GM21381 (cell line): ENCODE data around the gene TPM4.
"Not testable (repeated sequence)": the region's sequence is repeated elsewhere in the genome, so short reads cannot be mapped to it uniquely, and the experiment has no call there.

Experiments
- ATAC-seq: cut with Tn5 transposase; IDR thresholded peaks from one replicate; pipeline ENCODE4 v1.9.1; 2021; ENCODE audit warnings: mild to moderate bottlenecking, moderate library complexity; ENCODE audit not compliant: unreplicated experiment

TPM4 gene

DNA sequence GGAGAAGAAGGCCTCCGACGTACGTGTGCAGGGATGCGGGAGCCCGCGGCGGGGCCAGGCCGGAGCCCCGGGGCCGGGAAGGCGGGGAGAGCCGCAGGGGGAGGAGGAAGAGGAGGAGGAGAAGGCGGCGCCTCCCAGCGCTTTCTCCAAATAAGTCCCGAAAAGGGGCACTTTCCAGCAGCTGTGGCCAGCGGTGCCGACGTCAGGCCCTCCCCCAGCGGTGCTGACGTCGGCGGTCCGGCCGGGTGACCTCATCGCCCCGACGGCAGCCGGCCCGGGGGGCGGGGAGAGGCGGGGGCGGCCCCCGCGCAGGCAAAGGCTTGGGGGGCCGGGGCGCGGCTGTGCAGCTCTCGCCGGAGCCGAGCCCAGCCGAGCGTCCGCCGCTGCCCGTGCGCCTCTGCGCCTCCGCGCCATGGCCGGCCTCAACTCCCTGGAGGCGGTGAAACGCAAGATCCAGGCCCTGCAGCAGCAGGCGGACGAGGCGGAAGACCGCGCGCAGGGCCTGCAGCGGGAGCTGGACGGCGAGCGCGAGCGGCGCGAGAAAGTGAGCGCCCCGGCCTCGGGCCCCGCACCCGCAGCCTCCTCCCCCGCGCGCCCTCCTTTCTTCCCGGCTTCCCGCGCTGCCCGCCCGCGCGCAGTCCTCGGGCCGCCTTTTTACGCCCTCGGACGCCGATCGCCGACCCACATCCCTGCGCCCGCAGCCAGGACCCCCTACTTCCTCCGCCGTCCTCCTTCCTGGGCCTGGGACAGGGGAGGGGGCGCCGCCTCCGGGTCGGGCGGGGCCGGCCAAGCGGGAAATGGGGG lies at the start of gene TPM4:
Gene TPM4 (plus strand): TSS at position 342 of the 804 bp plus-strand sequence. CDS start 71 bp downstream, at position 413.
- peak; percentile 61 for ATAC-seq

DNA sequence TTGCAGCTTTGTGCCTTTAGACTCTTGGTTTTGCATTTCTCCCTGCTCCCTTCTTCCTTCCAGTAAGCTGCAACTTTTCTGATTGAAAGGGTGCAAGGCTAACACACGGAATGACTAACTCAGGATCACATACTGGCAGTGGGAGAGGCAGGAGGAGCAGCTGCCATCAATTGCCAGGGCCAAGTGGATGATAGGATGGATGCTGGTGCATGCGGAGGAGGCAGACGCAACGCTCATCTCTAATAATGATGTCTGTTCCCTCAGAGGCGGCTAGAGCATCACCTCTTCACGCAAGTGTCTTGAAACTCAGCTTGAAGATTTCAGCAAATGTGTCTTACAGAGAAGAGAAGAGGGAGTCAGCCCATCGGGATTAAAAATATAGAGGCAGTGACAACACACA lies 49.5 kb upstream of the TPM4 start:
- ATAC-seq: no peak

DNA sequence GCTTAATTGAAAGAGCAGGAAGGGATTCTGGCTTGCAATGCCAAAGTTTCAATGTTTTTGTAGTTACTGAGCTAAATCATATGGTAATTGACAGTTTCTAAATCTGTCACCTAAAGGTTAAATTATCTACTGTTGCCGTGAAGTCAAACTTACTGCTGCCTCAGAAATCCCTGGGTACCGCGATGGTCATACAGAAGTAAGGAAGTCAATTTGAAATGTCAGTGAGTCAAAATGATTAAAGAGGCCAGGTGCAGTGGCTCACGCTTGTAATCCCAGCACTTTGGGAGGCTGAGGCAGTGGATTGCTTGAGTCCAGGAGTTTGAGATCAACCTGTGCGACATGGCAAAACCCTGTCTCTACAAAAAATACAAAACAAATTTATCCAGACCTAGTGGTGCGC lies 48.8 kb upstream of the TPM4 start:
- ATAC-seq: no peak

DNA sequence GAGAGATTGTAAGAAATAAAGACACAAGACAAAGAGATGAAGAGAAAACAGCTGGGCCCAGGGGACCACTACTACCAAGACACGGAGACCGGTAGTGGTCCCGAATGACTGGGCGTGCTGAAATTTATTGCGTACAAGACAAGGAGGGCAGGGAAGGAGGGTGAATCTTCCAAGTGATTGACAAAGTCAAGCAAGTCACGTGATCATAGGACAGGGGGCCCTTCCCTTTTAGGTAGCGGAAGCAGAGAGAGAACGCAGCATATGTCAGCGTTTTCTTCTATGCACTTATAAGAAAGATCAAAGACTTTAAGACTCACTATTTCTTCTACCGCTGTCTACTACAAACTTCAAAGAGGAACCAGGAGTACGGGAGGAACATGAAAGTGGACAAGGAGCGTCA lies 46.1 kb upstream of the TPM4 start:
- not testable (repeated sequence) for ATAC-seq

DNA sequence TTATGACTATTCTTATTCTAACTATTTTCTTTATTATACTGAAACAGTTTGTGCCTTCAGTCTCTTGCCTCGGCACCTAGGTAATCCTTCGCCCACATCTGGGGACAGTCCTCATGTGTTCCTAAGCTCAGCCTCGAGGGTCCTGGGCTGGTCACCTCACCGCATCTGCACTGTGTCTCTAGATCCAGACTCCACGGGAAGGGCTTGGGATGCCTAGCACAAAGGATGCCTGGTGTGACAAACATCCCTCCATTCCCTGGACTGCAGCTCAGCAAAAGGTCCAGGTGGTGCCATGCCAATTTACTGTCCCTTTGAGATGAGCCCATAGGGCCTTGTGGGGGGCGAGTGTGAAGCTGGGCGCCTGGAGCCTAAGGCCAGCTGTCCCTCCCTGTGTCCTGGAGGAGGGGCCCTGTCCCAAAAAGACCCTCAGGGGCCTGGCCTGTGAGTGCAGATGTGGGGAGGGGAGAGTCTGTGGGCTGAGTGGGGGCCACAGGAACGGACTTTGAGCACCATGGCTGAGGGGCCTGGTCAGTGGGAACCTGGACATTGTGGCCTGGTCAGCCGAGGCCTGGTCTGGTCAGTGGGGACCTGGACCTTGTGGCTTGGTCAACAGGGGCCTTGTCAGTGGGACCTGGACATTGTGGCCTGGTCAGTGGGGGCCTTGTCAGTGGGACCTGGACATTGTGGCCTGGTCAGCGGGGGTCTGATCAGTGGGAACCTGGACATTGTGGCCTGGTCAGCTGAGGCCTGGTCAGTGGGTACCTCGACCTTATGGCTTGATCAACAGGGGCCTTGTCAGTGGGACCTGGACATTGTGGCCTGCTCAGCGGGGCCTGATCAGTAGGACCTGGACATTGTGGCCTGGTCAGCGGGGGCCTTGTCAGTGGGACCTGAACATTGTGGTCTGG lies 45.1 kb upstream of the TPM4 start:
- no peak for ATAC-seq

DNA sequence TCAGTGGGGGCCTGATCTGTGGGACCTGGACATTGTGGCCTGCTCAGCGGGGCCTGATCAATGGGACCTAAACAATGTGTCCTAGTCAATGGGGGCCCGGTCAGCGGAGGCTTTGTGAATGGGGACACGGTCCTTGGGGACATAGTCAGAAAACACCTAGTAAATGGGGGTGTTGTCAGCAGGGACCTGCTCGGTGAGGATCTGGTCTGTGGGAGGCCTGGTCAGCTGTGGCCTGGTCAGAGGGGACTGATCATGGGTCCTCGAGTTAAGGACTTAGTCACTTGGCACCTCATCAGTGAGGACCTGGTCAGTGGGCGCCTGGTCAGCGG lies 44.5 kb upstream of the TPM4 start:
- ATAC-seq: no peak

DNA sequence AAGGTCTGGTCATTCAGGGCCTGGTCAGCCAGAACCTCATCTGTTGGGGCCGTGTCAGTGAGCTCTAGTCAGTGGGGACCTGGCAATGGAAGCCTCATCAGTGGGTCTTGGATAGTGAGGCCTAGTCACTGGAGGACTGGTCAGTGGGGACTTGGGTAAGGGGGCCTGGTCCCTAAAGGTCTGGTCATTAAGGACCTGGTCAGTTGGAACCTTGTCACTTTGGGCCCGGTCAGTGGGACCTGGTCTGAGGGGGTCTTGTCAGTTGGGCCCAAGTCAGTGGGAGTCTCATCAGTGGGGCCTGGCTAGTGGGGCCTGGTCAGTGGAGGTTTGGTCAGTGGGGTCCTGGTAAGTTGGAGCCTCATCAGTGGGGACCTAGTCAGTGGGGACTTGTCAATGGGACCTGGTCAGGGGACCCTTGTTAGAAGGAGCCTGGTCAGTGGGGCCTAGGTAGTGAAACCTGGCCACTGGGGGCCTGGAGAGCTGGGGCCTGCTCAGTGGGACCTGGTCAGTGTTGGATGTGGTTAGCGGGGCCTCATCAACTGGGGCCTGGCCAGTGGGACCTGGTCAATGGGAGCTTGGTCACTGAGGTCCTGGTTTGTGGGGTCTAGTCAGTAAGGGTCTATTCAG lies 43.7 kb upstream of the TPM4 start:
- ATAC-seq: no peak

DNA sequence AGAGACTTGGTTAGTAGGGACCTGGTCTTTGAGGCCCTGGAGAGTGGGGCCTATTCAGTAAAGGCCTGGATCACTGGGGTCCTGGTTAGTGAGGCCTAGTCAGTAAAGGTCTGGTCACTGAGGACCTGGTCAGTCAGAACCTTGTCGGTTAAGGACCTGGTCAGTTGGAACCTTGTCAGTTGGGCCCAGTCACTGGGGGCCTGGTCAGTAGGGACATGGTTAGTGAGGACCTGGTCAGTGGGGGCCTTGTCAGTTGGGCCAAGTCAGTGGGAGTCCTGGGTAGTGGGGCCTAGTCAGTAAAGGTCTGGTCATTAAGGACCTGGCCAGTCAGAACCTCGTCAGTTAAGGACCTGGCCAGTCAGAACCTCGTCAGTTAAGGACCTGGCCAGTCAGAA lies 43.2 kb upstream of the TPM4 start:
- no peak for ATAC-seq

DNA sequence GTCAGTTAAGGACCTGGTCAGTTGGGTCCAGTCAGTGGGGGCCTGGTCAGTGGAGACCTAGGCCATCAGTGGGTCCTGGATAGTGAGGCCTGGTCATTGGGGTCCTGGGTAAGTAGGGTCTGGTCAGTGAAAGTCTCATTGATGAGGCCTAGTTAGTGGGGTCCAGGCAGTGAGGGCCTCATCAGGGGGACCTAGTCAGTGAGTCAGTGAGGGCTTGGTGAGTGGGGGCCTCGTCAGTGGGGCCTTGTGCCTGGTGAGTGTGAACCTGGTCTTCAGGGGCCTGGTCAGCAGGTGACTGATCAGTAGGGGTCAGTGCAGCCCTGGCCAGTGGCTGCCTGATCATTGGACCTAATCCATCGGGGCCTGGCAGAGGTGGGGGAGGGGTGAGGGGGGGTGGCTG lies 42.6 kb upstream of the TPM4 start:
- no peak for ATAC-seq

DNA sequence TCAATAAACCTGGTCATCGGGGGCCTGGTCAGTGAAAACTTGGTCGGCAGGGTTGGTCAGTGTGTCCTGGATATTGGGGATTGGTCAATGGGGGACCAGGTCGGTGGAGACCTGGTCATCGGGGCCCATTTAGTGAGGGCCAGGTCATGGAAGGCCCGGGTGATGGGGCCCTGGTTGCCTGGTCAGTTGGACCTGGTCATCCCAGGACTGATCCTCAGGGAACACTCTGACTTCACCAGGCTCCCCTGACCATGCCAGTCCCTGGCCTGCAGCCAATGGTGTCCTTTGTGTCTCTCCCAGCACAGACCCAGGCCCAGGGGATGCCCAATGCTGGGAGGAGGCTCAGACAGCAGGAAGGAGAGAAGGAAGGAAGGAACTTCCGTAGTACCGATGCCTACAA lies 42.1 kb upstream of the TPM4 start:
- no peak for ATAC-seq

DNA sequence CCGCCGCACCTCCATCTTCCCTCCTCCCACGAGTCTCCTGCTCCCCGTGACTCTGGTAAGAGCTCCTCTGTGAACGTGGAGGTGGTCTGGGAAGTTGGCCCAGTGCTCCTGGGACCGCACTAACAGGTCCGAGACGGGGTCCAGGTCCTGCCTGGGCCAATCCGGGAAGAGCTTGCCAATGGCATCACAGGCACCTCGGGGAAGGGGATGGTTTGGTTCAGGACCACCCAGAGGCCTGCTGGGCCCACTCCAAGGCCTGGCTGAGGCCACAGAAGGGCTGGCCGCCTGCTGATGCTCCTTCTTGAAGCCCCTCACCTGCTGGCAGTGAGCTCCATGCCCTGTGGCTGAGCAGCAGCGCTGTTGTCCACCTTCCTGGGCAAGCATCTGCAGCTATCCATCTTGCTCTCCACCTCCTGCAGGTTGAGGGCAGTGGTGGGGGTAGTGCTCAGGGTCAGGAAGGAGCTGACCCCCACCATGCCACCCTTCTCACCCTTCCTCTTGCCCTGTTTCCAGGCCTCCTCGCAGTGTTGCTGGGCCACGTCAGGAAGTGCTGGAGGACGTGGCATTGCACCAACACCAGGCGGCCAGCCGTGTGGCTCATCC lies 41.2 kb upstream of the TPM4 start:
- ATAC-seq: no peak

DNA sequence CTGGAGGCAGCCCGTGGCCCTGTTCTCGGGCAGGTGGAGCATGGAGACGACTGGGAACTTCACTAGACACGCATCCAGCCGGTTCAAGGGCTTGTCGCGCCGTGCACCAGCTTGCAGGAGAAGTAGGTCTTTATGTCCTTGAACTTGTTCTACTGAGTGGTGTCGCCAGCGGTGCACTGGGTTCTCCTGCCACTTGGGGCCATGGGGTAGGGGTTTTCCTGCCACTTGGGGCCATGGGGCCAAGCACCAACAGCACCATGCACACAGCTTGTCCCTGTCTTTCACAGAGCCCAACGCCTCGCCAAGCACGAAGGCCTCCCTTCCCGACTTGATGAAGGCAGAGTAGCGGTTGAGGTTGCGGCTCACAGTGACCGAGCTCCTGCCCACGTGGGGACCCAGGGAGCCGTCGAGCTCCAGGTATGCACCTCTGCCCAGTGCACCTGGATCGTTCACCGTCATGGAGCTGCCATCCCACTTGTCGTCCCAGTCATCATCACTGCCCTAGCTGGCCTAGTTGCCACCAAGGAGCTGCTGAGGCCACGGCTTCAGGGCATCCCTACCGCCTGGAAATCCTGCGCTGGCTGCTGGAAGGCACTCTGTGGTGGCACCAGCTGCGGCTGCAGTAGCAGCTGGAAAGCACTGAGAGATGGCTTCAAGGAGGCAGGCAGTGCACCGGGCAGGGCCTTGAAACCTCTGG lies 40.5 kb upstream of the TPM4 start:
- no peak for ATAC-seq

DNA sequence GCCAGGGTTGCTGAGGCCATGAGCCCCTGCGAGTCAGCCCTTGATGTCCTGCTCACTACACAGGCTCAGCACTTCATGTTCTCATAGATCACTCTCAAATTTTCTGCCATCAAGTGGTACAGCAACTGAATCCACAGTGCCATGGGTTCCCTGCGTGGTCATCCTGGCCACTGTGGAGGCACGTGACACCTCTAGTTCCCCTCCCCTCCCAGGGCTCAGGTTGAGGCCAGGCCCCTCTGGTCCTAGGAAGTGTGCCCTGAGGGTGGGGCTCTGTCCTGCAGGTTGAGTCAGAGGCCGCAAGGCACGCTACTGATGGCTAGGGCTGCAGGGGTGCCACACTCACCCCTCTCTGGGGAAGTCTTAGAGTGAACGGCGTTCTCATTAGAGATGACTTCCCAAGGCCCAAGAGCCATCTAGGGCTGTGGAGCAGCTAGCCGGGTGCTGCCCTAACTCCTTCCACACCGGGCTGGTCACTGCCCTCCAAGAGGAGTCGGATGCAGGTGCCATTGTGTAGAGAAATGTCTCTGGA lies 39.8 kb upstream of the TPM4 start:
- ATAC-seq: no peak

DNA sequence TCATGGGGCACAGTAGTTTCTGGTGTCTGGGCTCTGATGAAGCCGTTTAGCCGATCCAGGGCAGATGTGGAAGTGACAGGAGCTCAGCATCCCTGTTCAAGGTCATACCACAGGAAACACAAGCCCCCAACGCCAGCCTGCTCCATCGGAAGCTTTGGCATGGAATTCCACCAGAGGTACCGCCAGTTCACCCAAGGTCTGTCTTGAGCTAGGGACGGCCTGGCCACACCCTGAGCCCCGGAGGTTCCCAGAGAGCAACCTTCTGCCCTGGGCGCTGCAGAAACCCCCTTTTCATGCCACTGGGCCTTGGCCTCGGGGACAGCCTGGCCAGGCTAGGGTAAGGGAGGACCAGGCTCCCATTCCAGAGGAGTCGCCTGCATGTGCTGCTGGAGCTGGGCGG lies 39.4 kb upstream of the TPM4 start:
- ATAC-seq: no peak

DNA sequence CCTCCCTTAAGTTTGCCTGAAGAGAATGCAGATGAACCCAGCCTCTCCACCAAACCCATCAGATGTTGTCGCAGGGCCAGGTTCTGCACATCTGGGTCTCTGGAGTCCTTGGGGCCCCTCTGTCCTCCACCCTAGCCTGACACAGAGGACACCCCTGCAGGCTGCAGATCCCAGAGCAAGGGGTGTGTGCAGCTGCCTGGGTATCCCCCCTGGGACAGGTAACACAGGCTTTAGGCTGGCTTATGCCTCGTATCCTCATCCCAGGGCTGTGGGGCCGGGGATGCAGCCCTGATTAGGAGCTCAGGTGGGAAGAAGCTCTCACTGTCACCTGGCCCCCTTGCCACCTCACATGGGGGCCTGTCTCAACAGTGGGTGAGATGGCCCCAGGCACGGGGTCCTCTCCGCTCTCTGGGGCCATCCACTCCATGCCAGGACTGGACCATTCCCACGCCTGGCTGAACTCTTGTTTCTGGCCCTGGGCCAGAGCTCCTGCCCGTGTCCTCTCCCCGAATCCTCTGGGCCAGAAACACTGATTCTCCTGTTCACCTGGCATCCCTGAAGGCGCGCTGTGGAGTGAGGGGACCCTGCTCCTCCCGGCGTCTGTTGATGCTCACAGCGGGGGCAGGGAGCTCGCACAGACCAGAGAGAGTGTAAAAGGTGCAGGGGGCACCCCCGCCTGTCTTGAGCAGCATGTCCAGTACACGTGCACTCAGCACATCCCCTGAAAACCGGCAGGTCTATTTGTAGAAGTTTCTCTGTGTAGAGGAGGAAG lies 38.7 kb upstream of the TPM4 start:
- ATAC-seq: no peak

DNA sequence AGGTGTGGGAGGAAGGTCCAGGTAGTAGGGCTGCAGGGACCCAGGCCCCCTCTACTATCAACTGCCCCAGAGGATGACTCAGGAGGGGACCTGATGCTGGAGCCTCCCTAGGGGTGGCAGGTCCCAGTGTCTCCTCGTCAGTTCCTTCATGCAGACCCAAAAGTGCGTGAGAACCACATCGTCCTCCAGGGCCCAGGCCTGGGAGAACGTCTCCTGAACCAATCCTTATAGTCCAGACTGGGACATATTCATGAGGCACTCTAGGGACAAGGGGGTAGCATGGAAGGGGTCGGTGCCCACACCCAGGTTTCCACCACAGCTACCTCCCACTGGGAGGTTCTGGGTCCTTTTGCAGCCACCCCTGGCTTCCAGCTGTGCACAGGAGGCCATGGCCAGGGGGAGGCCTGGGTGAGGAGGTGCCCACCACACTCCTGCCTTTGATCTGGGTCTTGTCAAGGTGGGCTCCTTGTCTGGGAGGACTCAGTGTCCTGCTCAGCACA lies 38.0 kb upstream of the TPM4 start:
- ATAC-seq: no peak

DNA sequence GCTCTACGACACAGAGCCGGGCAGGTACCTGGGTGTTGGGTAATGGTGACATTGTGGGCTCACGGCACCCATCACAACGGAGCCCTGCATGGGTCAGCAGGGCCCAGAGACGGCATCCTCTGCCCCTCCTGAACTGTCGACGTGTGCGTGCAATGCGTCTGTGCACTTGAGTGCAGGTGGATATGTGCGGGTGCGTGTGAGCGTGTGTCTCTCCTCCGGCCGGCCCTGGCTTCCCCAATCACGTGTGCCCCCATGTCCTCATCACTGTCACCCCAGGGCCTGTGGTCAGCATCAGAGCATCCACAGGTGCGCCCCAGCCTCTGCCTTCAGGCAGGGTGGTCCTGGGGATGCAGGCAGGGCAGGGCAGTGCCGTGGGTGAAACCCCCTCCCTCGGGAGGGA lies 37.2 kb upstream of the TPM4 start:
- ATAC-seq: no peak

DNA sequence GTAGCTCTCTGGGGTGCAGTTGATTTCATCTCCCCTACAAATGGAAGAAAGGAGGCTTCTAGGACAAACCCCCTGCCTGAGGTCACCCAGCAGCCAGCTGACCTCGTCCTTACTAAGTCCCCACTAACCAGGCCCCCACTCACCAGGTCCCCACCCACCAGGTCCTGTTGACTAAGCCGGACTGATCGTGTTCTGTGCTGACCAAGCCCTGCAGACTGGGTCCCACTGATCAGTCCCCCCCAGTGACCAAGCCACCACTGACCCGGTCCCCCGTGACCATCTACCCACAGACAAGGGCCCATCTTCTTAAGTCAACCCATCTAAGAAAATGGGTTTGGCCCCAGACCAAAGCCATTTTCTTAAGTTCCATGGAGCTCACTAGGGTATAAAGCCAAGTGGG lies 36.8 kb upstream of the TPM4 start:
- ATAC-seq: no peak

DNA sequence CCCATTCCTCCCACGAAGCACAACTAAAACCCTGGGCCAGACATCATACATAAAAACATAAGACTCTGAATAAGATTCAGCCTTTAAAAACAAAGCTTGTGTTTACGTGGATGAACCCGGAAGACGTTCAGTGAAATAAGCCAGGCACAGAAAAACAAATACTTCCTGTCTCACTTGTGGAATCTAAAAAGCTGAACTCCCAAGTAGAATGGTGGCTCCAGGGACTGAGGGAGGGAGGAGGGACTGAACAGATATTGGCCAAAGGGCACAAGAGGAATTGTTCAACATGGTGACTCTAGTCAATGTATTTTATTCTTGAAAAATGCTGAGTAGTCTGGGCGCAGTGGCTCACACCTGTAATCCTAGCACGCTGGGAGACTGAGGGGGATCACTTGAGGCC lies 35.7 kb upstream of the TPM4 start:
- ATAC-seq: no peak
